Measurements from ENCODE around the gene SENP8. TPM values are rescaled to one million over a fixed set of nuclear protein-coding genes. Genes with fewer than 3 reads are reported as not detected.

The SENP8 gene
- total RNA-seq, 4 donors from 2014 or later = 1.2 to 2.2 (median 1.9) TPM

GRCh38 chr15:72135719-72136118 lies 17.5 kb downstream of the SENP8 start:
- WGBS, 2 donors = 46 to 47% methylated on average over 2 of the region's 2 CpGs
- no peak for TF ChIP-seq CTCF (IDR thresholded peaks at IDR 0.05)
- TF ChIP-seq POLR2A (IDR thresholded peaks at IDR 0.05) = no peak
- no peak for TF ChIP-seq EP300 (IDR thresholded peaks at IDR 0.05)

GRCh38 chr15:72136170-72137051 lies 18.2 kb downstream of the SENP8 start:
- Histone ChIP-seq H3K9me3 (no peaks in the 10 kb centered on the region), H3K4me1 (no peaks in the 10 kb centered on the region), H3K27me3 (no peaks in the 10 kb centered on the region), H3K27ac (no peak overlapping the region), H3K36me3 (peaks cover 0 to 5% (median 0%) of the 10 kb centered on the region in 3 donors), H3K4me3 (no peak overlapping the region)
- no peak for TF ChIP-seq CTCF (IDR thresholded peaks at IDR 0.05)
- no peak for TF ChIP-seq POLR2A (IDR thresholded peaks at IDR 0.05)
- TF ChIP-seq EP300 (IDR thresholded peaks at IDR 0.05) = no peak
- WGBS, 2 donors = 64 to 68% methylated on average over 4 of the region's 4 CpGs
- no peak for DNase-seq (ENCODE audit: low spot score in 2 of 2)

More at GRCh38 chr15:72135719-72136118, 17.5 kb downstream of the SENP8 start:
- no peak for DNase-seq (ENCODE audit: low spot score in 2 of 2)
- no peak overlapping the region for H3K27ac ChIP-seq
- H3K4me1 ChIP-seq = no peaks in the 10 kb centered on the region
- no peaks in the 10 kb centered on the region for H3K27me3 ChIP-seq
- peaks cover 0 to 5% (median 0%) of the 10 kb centered on the region in 3 donors for H3K36me3 ChIP-seq
- no peaks in the 10 kb centered on the region for H3K9me3 ChIP-seq
- no peak overlapping the region for H3K4me3 ChIP-seq

GRCh38 chr15:72139667-72140066 lies 21.5 kb downstream of the SENP8 start:
- no peak for DNase-seq (ENCODE audit: low spot score in 2 of 2)
- Histone ChIP-seq H3K27me3 (no peaks in the 10 kb centered on the region), H3K9me3 (no peaks in the 10 kb centered on the region), H3K4me3 (no peak overlapping the region), H3K36me3 (peaks cover 0 to 5% (median 0%) of the 10 kb centered on the region in 3 donors), H3K4me1 (no peaks in the 10 kb centered on the region), H3K27ac (no peak overlapping the region)
- TF ChIP-seq POLR2A (IDR thresholded peaks at IDR 0.05) (no peak), EP300 (IDR thresholded peaks at IDR 0.05) (no peak), CTCF (IDR thresholded peaks at IDR 0.05) (no peak)
- WGBS, 2 donors = 95 to 96% methylated on average over 4 of the region's 4 CpGs

- no peak overlapping the region for H3K4me3 ChIP-seq
- DNase-seq (ENCODE audit: low spot score in 2 of 2) = no peak
- H3K27me3 ChIP-seq = no peaks in the 10 kb centered on the region
- WGBS, 2 donors = 56 to 63% methylated on average over 3 of the region's 3 CpGs
- TF ChIP-seq EP300 (IDR thresholded peaks at IDR 0.05) (no peak), CTCF (IDR thresholded peaks at IDR 0.05) (no peak), POLR2A (IDR thresholded peaks at IDR 0.05) (no peak)
- no peak overlapping the region for H3K27ac ChIP-seq
- peaks cover 0 to 5% (median 0%) of the 10 kb centered on the region in 3 donors for H3K36me3 ChIP-seq
- no peaks in the 10 kb centered on the region for H3K9me3 ChIP-seq
- H3K4me1 ChIP-seq = no peaks in the 10 kb centered on the region
These were observed 21.9 kb downstream of the SENP8 start for GRCh38 chr15:72140088-72140487.

All from tibial nerve (tissue), 4 donors.